ENCODE data around the gene DHRS11. TPM values are rescaled to one million over a fixed set of nuclear protein-coding genes. Genes with fewer than 3 reads are reported as not detected.
A peak's percentile ranks its signal among the peaks of the same experiment; 100 is the strongest.

The DHRS11 gene
- 1 to 10 TPM; 7.2 to 7.8 TPM for total RNA-seq
- polyA plus RNA-seq, result 1 to 10 TPM; 3.6 to 4.0 TPM

- Mint-ChIP-seq H3K9me3 (no peaks in the 10 kb centered on the region), H3K27ac (peak within 1 kb of the TSS; percentile 75 to 88 (median 85)), H3K36me3 (peaks cover 3 to 26% of the 10 kb centered on the region in 2 donors), H3K4me1 (peaks cover 9 to 19% (median 16%) of the 10 kb centered on the region in 4 donors), H3K27me3 (no peaks in the 10 kb centered on the region), H3K4me3 (peak within 1 kb of the TSS; percentile 75 to 86 (median 80))
- intact Hi-C loops (cut with micrococcal nuclease), result loop anchor here (1.0 kb wide), 2 partner anchors 10 to 46 kb away; partner anchors contain the start of gene MRM1
- ChIA-PET POLR2A (ENCODE audit: partially characterized antibody) (interaction anchor here (1.0 to 4.2 kb wide), 4 partner anchors 11 to 58 kb away, joined by 4 to 39 read pairs (median 10); partner anchors contain the start of genes GGNBP2, MRM1, MYO19 and PIGW), CTCF (ENCODE audit: partially characterized antibody) (interaction anchor here (1.1 to 5.4 kb wide), 2 partner anchors 10 to 19 kb away, joined by 3 to 34 read pairs; partner anchors contain the start of gene MRM1)
- Histone ChIP-seq H3K9me3 (ENCODE audit: control insufficient read depth in 1 of 2, low read length in 2 of 2) (no peaks in the 10 kb centered on the region), H3K4me3 (ENCODE audit: low read length in 2 of 2) (peak within 1 kb of the TSS; percentile 11 to 62), H3K27me3 (ENCODE audit: insufficient read depth, low read length) (no peaks in the 10 kb centered on the region), H3K4me1 (ENCODE audit: insufficient read depth, low read length) (peaks cover 20% of the 10 kb centered on the region), H3K27ac (ENCODE audit: low read depth, low read length) (peak within 1 kb of the TSS; percentile 66), H3K36me3 (ENCODE audit: insufficient read depth, low read length) (peaks cover 17% of the 10 kb centered on the region)
- peak; percentile 54 to 72 (median 57) for DNase-seq
Measured at GRCh38 chr17:36591434-36592315, at the start of gene DHRS11. Gene DHRS11 (plus strand): TSS chr17:36591879. CDS start chr17:36592010, 131 bp downstream.

GRCh38 chr17:36542755-36543154, 48.9 kb upstream of the DHRS11 start:
- Histone ChIP-seq H3K4me1 (ENCODE audit: insufficient read depth, low read length) (peaks cover 30% of the 10 kb centered on the region), H3K27ac (ENCODE audit: low read depth, low read length) (no peak overlapping the region), H3K9me3 (ENCODE audit: control insufficient read depth in 1 of 2, low read length in 2 of 2) (no peaks in the 10 kb centered on the region), H3K4me3 (ENCODE audit: low read length in 2 of 2) (no peak overlapping the region), H3K27me3 (ENCODE audit: insufficient read depth, low read length) (no peaks in the 10 kb centered on the region), H3K36me3 (ENCODE audit: insufficient read depth, low read length) (no peaks in the 10 kb centered on the region)
- no peak for DNase-seq
- peak overlapping the region in 1 of 7 donors; percentile 97 for H3K27ac Mint-ChIP-seq
- intact Hi-C loops (cut with micrococcal nuclease), result loop anchor here (10.0 kb wide), 1 partner anchor 1062 kb away; the partner anchor contains the start of gene SYNRG
- POLR2A ChIA-PET (ENCODE audit: partially characterized antibody), result no interaction called here
- peaks cover 12 to 38% (median 21%) of the 10 kb centered on the region in 4 donors for H3K4me1 Mint-ChIP-seq
- H3K4me3 Mint-ChIP-seq, result peak overlapping the region in 3 of 8 donors; percentile 4 to 46 (median 36)
- H3K27me3 Mint-ChIP-seq, result no peaks in the 10 kb centered on the region
- CTCF ChIA-PET (ENCODE audit: partially characterized antibody), result interaction anchor here (1.3 to 5.2 kb wide), 2 partner anchors 8 to 57 kb away, joined by 3 to 24 read pairs; partner anchors contain the start of genes MYO19 and PIGW
- no peaks in the 10 kb centered on the region for H3K9me3 Mint-ChIP-seq
- H3K36me3 Mint-ChIP-seq, result peaks cover 3 to 30% of the 10 kb centered on the region in 2 donors

- ChIA-PET POLR2A (ENCODE audit: partially characterized antibody) (interaction anchor here (2.6 to 6.0 kb wide), 4 partner anchors 8 to 58 kb away, joined by 15 to 151 read pairs (median 30); partner anchors contain the start of genes DHRS11, MRM1, MYO19 and PIGW), CTCF (ENCODE audit: partially characterized antibody) (interaction anchor here (0.8 to 5.2 kb wide), 3 partner anchors 10 to 58 kb away, joined by 3 to 24 read pairs (median 4); partner anchors contain the start of genes MRM1, MYO19 and PIGW)
- no peak for DNase-seq
- peak overlapping the region; percentile 90 to 99 for H3K4me3 ChIP-seq (ENCODE audit: low read length in 2 of 2)
- H3K9me3 ChIP-seq (ENCODE audit: control insufficient read depth in 1 of 2, low read length in 2 of 2), result no peaks in the 10 kb centered on the region
- H3K27me3 ChIP-seq (ENCODE audit: insufficient read depth, low read length), result no peaks in the 10 kb centered on the region
- H3K36me3 ChIP-seq (ENCODE audit: insufficient read depth, low read length), result no peaks in the 10 kb centered on the region
- peaks cover 4 to 32% of the 10 kb centered on the region in 2 donors for H3K36me3 Mint-ChIP-seq
- peak overlapping the region; percentile 89 to 95 (median 92) for H3K4me3 Mint-ChIP-seq
- peaks cover 20 to 47% (median 30%) of the 10 kb centered on the region in 4 donors for H3K4me1 Mint-ChIP-seq
- H3K9me3 Mint-ChIP-seq, result no peaks in the 10 kb centered on the region
- peak overlapping the region; percentile 99 for H3K27ac ChIP-seq (ENCODE audit: low read depth, low read length)
- peaks cover 42% of the 10 kb centered on the region for H3K4me1 ChIP-seq (ENCODE audit: insufficient read depth, low read length)
- peak overlapping the region; percentile 96 to 99 (median 97) for H3K27ac Mint-ChIP-seq
- intact Hi-C loops (cut with micrococcal nuclease), result loop anchor here (1.0 to 10.0 kb wide), 3 partner anchors 10 to 1061 kb away; partner anchors contain the start of genes MRM1, MYO19, PIGW and SYNRG
- no peaks in the 10 kb centered on the region for H3K27me3 Mint-ChIP-seq
Measured at GRCh38 chr17:36544044-36544306, 47.7 kb upstream of the DHRS11 start.

GRCh38 chr17:36544307-36545076, 47.2 kb upstream of the DHRS11 start, which contains the start of gene GGNBP2:
Gene GGNBP2 (plus strand): TSS chr17:36544919. CDS start chr17:36545725, 806 bp downstream.
- intact Hi-C loops (cut with micrococcal nuclease), result loop anchor here (1.0 to 10.0 kb wide), 5 partner anchors 10 to 1060 kb away; partner anchors contain the start of genes DHRS11, MRM1, MYO19 and PIGW
- peak within 1 kb of the TSS; percentile 96 to 99 (median 97) for H3K27ac Mint-ChIP-seq
- peaks cover 20 to 51% (median 30%) of the 10 kb centered on the region in 4 donors for H3K4me1 Mint-ChIP-seq
- no peaks in the 10 kb centered on the region for H3K27me3 Mint-ChIP-seq
- peak; percentile 87 to 97 (median 95) for DNase-seq
- Histone ChIP-seq H3K4me1 (ENCODE audit: insufficient read depth, low read length) (peaks cover 46% of the 10 kb centered on the region), H3K4me3 (ENCODE audit: low read length in 2 of 2) (peak within 1 kb of the TSS; percentile 90 to 99), H3K27ac (ENCODE audit: low read depth, low read length) (peak within 1 kb of the TSS; percentile 99), H3K36me3 (ENCODE audit: insufficient read depth, low read length) (no peaks in the 10 kb centered on the region), H3K9me3 (ENCODE audit: control insufficient read depth in 1 of 2, low read length in 2 of 2) (no peaks in the 10 kb centered on the region), H3K27me3 (ENCODE audit: insufficient read depth, low read length) (no peaks in the 10 kb centered on the region)
- ChIA-PET CTCF (ENCODE audit: partially characterized antibody) (interaction anchor here (0.8 to 5.2 kb wide), 2 partner anchors 10 to 57 kb away, joined by 4 to 24 read pairs; partner anchors contain the start of genes MRM1, MYO19 and PIGW), POLR2A (ENCODE audit: partially characterized antibody) (interaction anchor here (1.2 to 6.0 kb wide), 8 partner anchors 9 to 1065 kb away, joined by 4 to 151 read pairs (median 10); partner anchors contain the start of genes DHRS11, MRM1, MYO19 and PIGW)
- no peaks in the 10 kb centered on the region for H3K9me3 Mint-ChIP-seq
- H3K36me3 Mint-ChIP-seq, result peaks cover 4 to 32% of the 10 kb centered on the region in 2 donors
- H3K4me3 Mint-ChIP-seq, result peak within 1 kb of the TSS; percentile 90 to 97 (median 92)

GRCh38 chr17:36545077-36545464, 46.6 kb upstream of the DHRS11 start:
- H3K9me3 ChIP-seq (ENCODE audit: control insufficient read depth in 1 of 2, low read length in 2 of 2), result no peaks in the 10 kb centered on the region
- peaks cover 52% of the 10 kb centered on the region for H3K4me1 ChIP-seq (ENCODE audit: insufficient read depth, low read length)
- H3K4me3 ChIP-seq (ENCODE audit: low read length in 2 of 2), result peak overlapping the region in 1 of 2 donors; percentile 99
- H3K27ac ChIP-seq (ENCODE audit: low read depth, low read length), result peak overlapping the region; percentile 99
- CTCF ChIA-PET (ENCODE audit: partially characterized antibody), result interaction anchor here (0.8 to 5.2 kb wide), 2 partner anchors 11 to 56 kb away, joined by 5 to 24 read pairs; partner anchors contain the start of genes MRM1, MYO19 and PIGW
- Mint-ChIP-seq H3K27ac (peak overlapping the region; percentile 96 to 99 (median 97)), H3K9me3 (no peaks in the 10 kb centered on the region), H3K27me3 (no peaks in the 10 kb centered on the region), H3K36me3 (peaks cover 4 to 31% of the 10 kb centered on the region in 2 donors), H3K4me1 (peaks cover 18 to 57% (median 33%) of the 10 kb centered on the region in 4 donors), H3K4me3 (peak overlapping the region; percentile 90 to 97 (median 92))
- POLR2A ChIA-PET (ENCODE audit: partially characterized antibody), result interaction anchor here (0.8 to 6.0 kb wide), 15 partner anchors 9 to 1064 kb away, joined by 3 to 151 read pairs (median 5); partner anchors contain the start of genes DHRS11, MRM1, MYO19 and PIGW
- intact Hi-C loops (cut with micrococcal nuclease), result loop anchor here (1.0 to 10.0 kb wide), 3 partner anchors 46 to 1060 kb away; partner anchors contain the start of genes DHRS11, SYNRG and ZNHIT3
- no peaks in the 10 kb centered on the region for H3K36me3 ChIP-seq (ENCODE audit: insufficient read depth, low read length)
- DNase-seq, result no peak
- no peaks in the 10 kb centered on the region for H3K27me3 ChIP-seq (ENCODE audit: insufficient read depth, low read length)

Data from CD4-positive, alpha-beta memory T cell (primary cell).